SK-N-MC (cell line): ENCODE measurements around the gene LRIT3.

Source experiments
- EZH2 ChIP-seq: fragments of 200-600 bp; sonication (generic); IDR thresholded peaks from one replicate; pipeline ENCODE4 v1.6.1; 2017; ENCODE audit warnings: antibody characterized with exemption
- POLR2AphosphoS5 ChIP-seq: IDR thresholded peaks from 2 replicates; pipeline ENCODE4 v1.6.1; 2012; ENCODE audit warnings: mild to moderate bottlenecking, low read depth, low read length, borderline replicate concordance

- TF ChIP-seq POLR2AphosphoS5 (no peak), EZH2 (no peak)
These were observed 30.4 kb downstream of the LRIT3 start for GRCh38 chr4:109878355-109878754.
